MCF 10A (cell line): ENCODE measurements around the gene CELSR1. TPM values are rescaled to one million over a fixed set of nuclear protein-coding genes. Genes with fewer than 3 reads are reported as not detected.
A peak's percentile ranks its signal among the peaks of the same experiment; 100 is the strongest.
"Not testable (repeated sequence)": the region's sequence is repeated elsewhere in the genome, so short reads cannot be mapped to it uniquely, and the experiment has no call there.

ENCODE experiments used
- BruUV-seq: library from RNA; stranded (reverse); fragments of 400-500 nt; replicated peaks from 2 replicates; lab custom pipeline; 2021; lab: Mats Ljungman, UMichigan
- CTCF ChIA-PET: fragments of 300-600 bp; sonication (Branson Sonifier 250); formaldehyde crosslinking; extraction: SDS; loops from one replicate; lab custom pipeline; 2021; ENCODE audit warnings: antibody characterized with exemption, inconsistent platforms; lab: Yijun Ruan, JAX
- POLR2A ChIA-PET: fragments of 300-600, 350-650 bp; sonication (Branson Sonifier 250); formaldehyde crosslinking; extraction: SDS; loops from one replicate; lab custom pipeline; 2020; ENCODE audit warnings: antibody characterized with exemption, inconsistent platforms; lab: Yijun Ruan, JAX
- DNase-seq: peaks from one replicate; pipeline ENCODE4 v3.0.0-alpha.2; 2018; ENCODE audit not compliant: unreplicated experiment
- H3K27ac Mint-ChIP-seq: one replicate; pipeline ENCODE4 v1.8.0; 2022; ENCODE audit warnings: mild to moderate bottlenecking, low read depth, mixed read lengths; ENCODE audit not compliant: unreplicated experiment
- H3K27me3 Mint-ChIP-seq: one replicate; pipeline ENCODE4 v1.8.0; 2022; ENCODE audit warnings: mixed read lengths; ENCODE audit not compliant: insufficient read depth, unreplicated experiment
- H3K36me3 Mint-ChIP-seq: one replicate; pipeline ENCODE4 v1.8.0; 2022; ENCODE audit warnings: mild to moderate bottlenecking, moderate library complexity, mixed read lengths; ENCODE audit not compliant: insufficient read depth, unreplicated experiment
- H3K4me1 Mint-ChIP-seq: one replicate; pipeline ENCODE4 v1.8.0; 2022; ENCODE audit warnings: mixed read lengths; ENCODE audit not compliant: insufficient read depth, unreplicated experiment
- H3K4me3 Mint-ChIP-seq: one replicate; pipeline ENCODE4 v1.8.0; 2022; ENCODE audit warnings: mild to moderate bottlenecking, moderate library complexity, mixed read lengths; ENCODE audit not compliant: unreplicated experiment
- H3K9me3 Mint-ChIP-seq: one replicate; pipeline ENCODE4 v1.8.0; 2022; ENCODE audit warnings: mixed read lengths; ENCODE audit not compliant: unreplicated experiment
- intact Hi-C: fragments of 100-400 bp; cut with micrococcal nuclease; formaldehyde crosslinking; loops from 2 replicates; pipeline ENCODE4 v1.14.1; 2022
- total RNA-seq: library from RNA; stranded (reverse); gene quantifications from 2 replicates; pipeline ENCODE4 v1.2.3, GENCODE V29; 2022
- TF ChIP-seq, protein P1 (sequence below): fragments of 200-600 bp; IDR thresholded peaks from one replicate; pipeline ENCODE4 v1.8.0; 2022; ENCODE audit warnings: antibody characterized with exemption, mild to moderate bottlenecking; ENCODE audit not compliant: unreplicated experiment

The CELSR1 gene
- total RNA-seq, 1 experiment from 2014 or later, result 49.1 TPM

DNA sequence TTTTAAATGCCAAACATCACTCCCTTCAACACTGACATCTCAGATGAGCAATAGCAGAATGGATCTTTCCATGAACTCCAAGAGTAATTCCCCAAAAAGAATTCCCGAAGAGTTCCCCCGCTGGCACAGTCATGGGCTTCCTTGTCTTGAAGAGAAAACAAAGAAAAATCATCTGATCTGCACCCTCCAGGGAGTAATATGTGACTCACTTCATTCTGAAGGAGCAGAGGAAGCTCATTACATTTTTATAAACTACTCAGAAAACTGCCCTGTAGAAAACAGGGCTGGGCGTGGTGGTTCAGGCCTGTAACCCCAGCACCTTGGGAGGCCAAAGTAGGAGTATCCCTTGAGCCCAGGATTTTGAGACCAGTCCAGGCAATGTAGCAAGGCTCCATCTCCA lies 35.7 kb downstream of the CELSR1 start:
- peak overlapping the region; percentile 75 for H3K27ac Mint-ChIP-seq
- ChIA-PET CTCF (interaction anchor here (0.5 to 0.8 kb wide), 3 partner anchors 9 to 13 kb away, joined by 3 to 4 read pairs (median 4); no protein-coding TSS in a partner anchor), POLR2A (interaction anchor here (0.7 to 1.5 kb wide), 3 partner anchors 11 to 58 kb away, joined by 3 to 13 read pairs (median 4); no protein-coding TSS in a partner anchor)
- H3K9me3 Mint-ChIP-seq, result no peaks in the 10 kb centered on the region
- BruUV-seq, result no TSS peak
- H3K4me3 Mint-ChIP-seq, result no peak overlapping the region
- intact Hi-C loops, result no loop called here
- no peaks in the 10 kb centered on the region for H3K27me3 Mint-ChIP-seq
- no peaks in the 10 kb centered on the region for H3K36me3 Mint-ChIP-seq
- peaks cover 17% of the 10 kb centered on the region for H3K4me1 Mint-ChIP-seq
- TF ChIP-seq, protein P1, sequence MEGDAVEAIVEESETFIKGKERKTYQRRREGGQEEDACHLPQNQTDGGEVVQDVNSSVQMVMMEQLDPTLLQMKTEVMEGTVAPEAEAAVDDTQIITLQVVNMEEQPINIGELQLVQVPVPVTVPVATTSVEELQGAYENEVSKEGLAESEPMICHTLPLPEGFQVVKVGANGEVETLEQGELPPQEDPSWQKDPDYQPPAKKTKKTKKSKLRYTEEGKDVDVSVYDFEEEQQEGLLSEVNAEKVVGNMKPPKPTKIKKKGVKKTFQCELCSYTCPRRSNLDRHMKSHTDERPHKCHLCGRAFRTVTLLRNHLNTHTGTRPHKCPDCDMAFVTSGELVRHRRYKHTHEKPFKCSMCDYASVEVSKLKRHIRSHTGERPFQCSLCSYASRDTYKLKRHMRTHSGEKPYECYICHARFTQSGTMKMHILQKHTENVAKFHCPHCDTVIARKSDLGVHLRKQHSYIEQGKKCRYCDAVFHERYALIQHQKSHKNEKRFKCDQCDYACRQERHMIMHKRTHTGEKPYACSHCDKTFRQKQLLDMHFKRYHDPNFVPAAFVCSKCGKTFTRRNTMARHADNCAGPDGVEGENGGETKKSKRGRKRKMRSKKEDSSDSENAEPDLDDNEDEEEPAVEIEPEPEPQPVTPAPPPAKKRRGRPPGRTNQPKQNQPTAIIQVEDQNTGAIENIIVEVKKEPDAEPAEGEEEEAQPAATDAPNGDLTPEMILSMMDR, result no peak
- peak; percentile 65 for DNase-seq

DNA sequence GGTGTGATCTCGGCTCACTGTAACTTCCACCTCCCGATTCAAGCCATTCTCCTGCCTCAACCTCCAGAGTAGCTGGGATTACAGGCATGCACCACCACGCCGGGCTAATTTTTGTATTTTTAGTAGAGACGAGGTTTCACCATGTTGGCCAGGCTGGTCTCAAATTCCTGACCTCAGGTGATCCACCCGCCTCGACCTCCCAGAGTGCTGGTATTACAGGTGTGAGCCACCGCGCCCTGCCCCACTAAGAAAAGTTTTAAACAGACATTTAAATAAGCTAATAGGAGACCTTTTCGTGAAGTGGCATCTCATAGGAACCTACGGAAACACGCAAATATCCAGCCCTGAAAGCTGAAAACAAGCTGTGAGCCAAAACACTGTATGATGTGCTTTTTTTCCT lies 36.2 kb downstream of the CELSR1 start:
- BruUV-seq, H3K27me3 Mint-ChIP-seq, H3K36me3 Mint-ChIP-seq, intact Hi-C loops, H3K9me3 Mint-ChIP-seq, DNase-seq, H3K4me3 Mint-ChIP-seq: not testable (repeated sequence)
- ChIA-PET CTCF (interaction anchor here (0.6 to 1.3 kb wide), 5 partner anchors 8 to 133 kb away, joined by 3 to 4 read pairs (median 3); no protein-coding TSS in a partner anchor), POLR2A (interaction anchor here (0.7 to 1.5 kb wide), 3 partner anchors 12 to 57 kb away, joined by 3 to 13 read pairs (median 4); no protein-coding TSS in a partner anchor)
- H3K4me1 Mint-ChIP-seq, result peaks cover 17% of the 10 kb centered on the region
- peak overlapping the region; percentile 75 for H3K27ac Mint-ChIP-seq

DNA sequence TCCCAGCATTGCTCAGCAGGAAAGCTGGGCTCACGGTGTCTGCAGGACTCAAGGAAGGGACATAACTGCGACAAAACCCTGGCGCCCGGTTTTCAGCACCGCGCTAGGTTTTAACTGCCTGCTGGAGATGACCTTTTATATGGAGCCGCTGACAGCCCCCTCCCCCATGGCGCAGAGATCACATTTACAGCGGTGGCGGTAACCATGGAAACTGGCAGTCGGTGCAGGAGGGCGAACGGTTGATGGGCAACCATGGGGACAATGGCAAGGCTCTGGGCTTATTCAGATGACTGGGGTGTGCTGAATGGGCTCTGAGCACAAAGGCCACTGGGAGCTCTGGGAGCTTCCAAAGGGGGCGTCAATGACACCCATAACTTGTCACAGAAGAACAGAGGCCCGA lies 37.2 kb downstream of the CELSR1 start:
- Mint-ChIP-seq H3K9me3 (no peaks in the 10 kb centered on the region), H3K27ac (no peak overlapping the region), H3K36me3 (no peaks in the 10 kb centered on the region), H3K4me1 (peaks cover 17% of the 10 kb centered on the region), H3K4me3 (no peak overlapping the region), H3K27me3 (no peaks in the 10 kb centered on the region)
- intact Hi-C loops, result no loop called here
- DNase-seq, result no peak
- ChIA-PET CTCF (interaction anchor here (0.6 to 1.3 kb wide), 3 partner anchors 12 to 151 kb away, joined by 3 read pairs; no protein-coding TSS in a partner anchor), POLR2A (no interaction called here)
- no TSS peak for BruUV-seq
- TF ChIP-seq, protein P1, result no peak

DNA sequence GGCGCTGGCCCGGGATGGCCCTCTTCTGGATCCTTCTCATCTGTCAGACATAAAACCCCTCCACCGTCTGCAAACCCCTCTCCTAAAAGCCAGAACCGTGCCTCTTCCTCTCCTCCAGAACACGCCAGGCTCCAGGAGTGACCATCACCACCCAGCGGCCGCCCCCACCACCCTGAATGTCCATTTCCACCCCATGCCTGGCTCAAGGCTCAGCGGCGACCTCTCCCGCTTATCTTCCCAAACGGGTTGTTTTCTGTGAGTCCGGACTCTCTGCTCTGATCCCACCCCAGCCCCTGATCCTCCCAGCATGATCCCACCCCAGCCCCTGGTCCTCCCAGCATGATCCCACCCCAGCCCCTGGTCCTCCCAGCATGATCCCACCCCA lies 37.6 kb downstream of the CELSR1 start:
- intact Hi-C loops, result no loop called here
- Mint-ChIP-seq H3K36me3 (no peaks in the 10 kb centered on the region), H3K27ac (no peak overlapping the region), H3K4me3 (no peak overlapping the region), H3K27me3 (no peaks in the 10 kb centered on the region), H3K9me3 (no peaks in the 10 kb centered on the region), H3K4me1 (peaks cover 17% of the 10 kb centered on the region)
- TF ChIP-seq, protein P1, result no peak
- DNase-seq, result no peak
- CTCF ChIA-PET, result interaction anchor here (0.6 kb wide), 1 partner anchor 11 kb away, joined by 3 read pairs; no protein-coding TSS in a partner anchor
- POLR2A ChIA-PET, result interaction anchor here (0.8 to 1.0 kb wide), 2 partner anchors 31 to 43 kb away, joined by 3 read pairs; no protein-coding TSS in a partner anchor
- no TSS peak for BruUV-seq
